ENCODE results near the gene CD82.

The CD82 gene

GRCh38 chr11:44582641-44583352, 17.3 kb downstream of the CD82 start:
- no peak for TF ChIP-seq EZH2phosphoT487 (conservative IDR thresholded peaks at IDR 0.05; ENCODE audit: low read length)
- TF ChIP-seq, protein P1, sequence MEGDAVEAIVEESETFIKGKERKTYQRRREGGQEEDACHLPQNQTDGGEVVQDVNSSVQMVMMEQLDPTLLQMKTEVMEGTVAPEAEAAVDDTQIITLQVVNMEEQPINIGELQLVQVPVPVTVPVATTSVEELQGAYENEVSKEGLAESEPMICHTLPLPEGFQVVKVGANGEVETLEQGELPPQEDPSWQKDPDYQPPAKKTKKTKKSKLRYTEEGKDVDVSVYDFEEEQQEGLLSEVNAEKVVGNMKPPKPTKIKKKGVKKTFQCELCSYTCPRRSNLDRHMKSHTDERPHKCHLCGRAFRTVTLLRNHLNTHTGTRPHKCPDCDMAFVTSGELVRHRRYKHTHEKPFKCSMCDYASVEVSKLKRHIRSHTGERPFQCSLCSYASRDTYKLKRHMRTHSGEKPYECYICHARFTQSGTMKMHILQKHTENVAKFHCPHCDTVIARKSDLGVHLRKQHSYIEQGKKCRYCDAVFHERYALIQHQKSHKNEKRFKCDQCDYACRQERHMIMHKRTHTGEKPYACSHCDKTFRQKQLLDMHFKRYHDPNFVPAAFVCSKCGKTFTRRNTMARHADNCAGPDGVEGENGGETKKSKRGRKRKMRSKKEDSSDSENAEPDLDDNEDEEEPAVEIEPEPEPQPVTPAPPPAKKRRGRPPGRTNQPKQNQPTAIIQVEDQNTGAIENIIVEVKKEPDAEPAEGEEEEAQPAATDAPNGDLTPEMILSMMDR (IDR thresholded peaks at IDR 0.05; ENCODE audit: insufficient read depth, low read length, poor library complexity, severe bottlenecking) = no peak
- Histone ChIP-seq H3K27me3 (ENCODE audit: low read length) (no peaks in the 10 kb centered on the region), H3K27ac (ENCODE audit: low read depth, low read length) (no peak overlapping the region), H3K36me3 (ENCODE audit: low read length) (no peaks in the 10 kb centered on the region), H4K20me1 (ENCODE audit: low read depth, low read length) (no peaks in the 10 kb centered on the region), H3K9me3 (ENCODE audit: insufficient read depth, low read length) (no peaks in the 10 kb centered on the region), H3K9me2 (replicated peaks; ENCODE audit: insufficient read depth, low read length) (no peaks in the 10 kb centered on the region), H3K79me2 (ENCODE audit: insufficient read depth, low read length) (no peaks in the 10 kb centered on the region), H3K4me3 (ENCODE audit: insufficient read depth, low read length, poor library complexity, severe bottlenecking) (no peak overlapping the region), H3K4me2 (ENCODE audit: low read depth, low read length, poor library complexity, severe bottlenecking) (no peak overlapping the region), H3F3A (ENCODE audit: insufficient read depth) (no peaks in the 10 kb centered on the region), H2AFZ (ENCODE audit: low read depth, low read length, severe bottlenecking) (no peak overlapping the region), H3K9ac (ENCODE audit: low read length) (no peak overlapping the region)

- H3K9me3 ChIP-seq (ENCODE audit: insufficient read depth, low read length) = no peaks in the 10 kb centered on the region
- no peaks in the 10 kb centered on the region for H3K79me2 ChIP-seq (ENCODE audit: insufficient read depth, low read length)
- no peak overlapping the region for H3K4me3 ChIP-seq (ENCODE audit: insufficient read depth, low read length, poor library complexity, severe bottlenecking)
- H3F3A ChIP-seq (ENCODE audit: insufficient read depth) = no peaks in the 10 kb centered on the region
- no peaks in the 10 kb centered on the region for H3K9me2 ChIP-seq (replicated peaks; ENCODE audit: insufficient read depth, low read length)
- H3K27me3 ChIP-seq (ENCODE audit: low read length) = no peaks in the 10 kb centered on the region
- H3K27ac ChIP-seq (ENCODE audit: low read depth, low read length) = no peak overlapping the region
- H3K36me3 ChIP-seq (ENCODE audit: low read length) = no peaks in the 10 kb centered on the region
- TF ChIP-seq, protein P1 (IDR thresholded peaks at IDR 0.05; ENCODE audit: insufficient read depth, low read length, poor library complexity, severe bottlenecking) = no peak
- TF ChIP-seq EZH2phosphoT487 (conservative IDR thresholded peaks at IDR 0.05; ENCODE audit: low read length) = no peak
- no peak overlapping the region for H3K9ac ChIP-seq (ENCODE audit: low read length)
- H4K20me1 ChIP-seq (ENCODE audit: low read depth, low read length) = no peaks in the 10 kb centered on the region
- no peak overlapping the region for H2AFZ ChIP-seq (ENCODE audit: low read depth, low read length, severe bottlenecking)
- no peak overlapping the region for H3K4me2 ChIP-seq (ENCODE audit: low read depth, low read length, poor library complexity, severe bottlenecking)
Observed at GRCh38 chr11:44583353-44583669, 17.8 kb downstream of the CD82 start.

DNA sequence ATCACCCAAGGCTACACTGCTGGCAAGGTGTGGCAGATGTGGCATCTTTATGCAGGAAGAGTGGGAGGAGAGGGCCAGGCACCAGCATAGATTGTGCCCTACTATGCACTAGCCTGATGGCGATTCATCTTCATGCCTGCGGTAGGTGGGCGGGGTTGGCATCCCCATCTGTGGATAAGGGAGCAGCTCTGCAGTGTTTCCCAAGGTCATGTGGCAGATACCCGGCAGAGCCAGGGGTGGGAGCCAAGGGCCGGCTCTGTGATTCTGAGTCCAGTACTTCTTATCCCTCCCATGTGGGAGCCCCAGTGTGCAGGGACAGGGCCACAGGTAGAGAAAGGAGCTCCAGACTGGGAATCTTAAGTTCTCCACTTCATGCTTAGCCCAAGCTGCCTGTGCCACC, 20.0 kb downstream of the CD82 start:
- Histone ChIP-seq H3K9me3 (ENCODE audit: insufficient read depth, low read length) (no peaks in the 10 kb centered on the region), H3K4me3 (ENCODE audit: insufficient read depth, low read length, poor library complexity, severe bottlenecking) (no peak overlapping the region), H2AFZ (ENCODE audit: low read depth, low read length, severe bottlenecking) (no peak overlapping the region), H3F3A (ENCODE audit: insufficient read depth) (no peaks in the 10 kb centered on the region), H3K27ac (ENCODE audit: low read depth, low read length) (no peak overlapping the region), H3K9me2 (replicated peaks; ENCODE audit: insufficient read depth, low read length) (no peaks in the 10 kb centered on the region), H4K20me1 (ENCODE audit: low read depth, low read length) (no peaks in the 10 kb centered on the region), H3K79me2 (ENCODE audit: insufficient read depth, low read length) (no peaks in the 10 kb centered on the region), H3K36me3 (ENCODE audit: low read length) (no peaks in the 10 kb centered on the region), H3K27me3 (ENCODE audit: low read length) (no peaks in the 10 kb centered on the region), H3K9ac (ENCODE audit: low read length) (no peak overlapping the region), H3K4me2 (ENCODE audit: low read depth, low read length, poor library complexity, severe bottlenecking) (no peak overlapping the region)
- TF ChIP-seq EZH2phosphoT487 (conservative IDR thresholded peaks at IDR 0.05; ENCODE audit: low read length) = no peak
- TF ChIP-seq, protein P1 (IDR thresholded peaks at IDR 0.05; ENCODE audit: insufficient read depth, low read length, poor library complexity, severe bottlenecking) = no peak

Data from SU-DHL-6 (cell line).